A673 (cell line): ENCODE measurements around the gene ADK. TPM values are rescaled to one million over a fixed set of nuclear protein-coding genes. Genes with fewer than 3 reads are reported as not detected.

ENCODE experiments used
- BruUV-seq: library from RNA; stranded (reverse); fragments of 400-500 nt; replicated peaks from 2 replicates; lab custom pipeline; 2021; lab: Mats Ljungman, UMichigan
- CTCF ChIA-PET: fragments of 300-600 bp; sonication (Branson Sonifier 250); formaldehyde crosslinking; loops from one replicate; lab custom pipeline; 2022; ENCODE audit warnings: antibody characterized with exemption; lab: Charles Lee
- POLR2A ChIA-PET: fragments of 300-600 bp; sonication (Branson Sonifier 250); formaldehyde crosslinking; loops from one replicate; lab custom pipeline; 2022; ENCODE audit warnings: antibody characterized with exemption; ENCODE audit not compliant: low non-redundant PET; lab: Charles Lee
- DNase-seq: peaks from one replicate; pipeline ENCODE4 v3.0.0-alpha.2; 2015; ENCODE audit warnings: low spot score
- H3K27ac ChIP-seq: fragments of 200-600 bp; sonication (generic); 2 replicates; pipeline ENCODE4 v1.5.1; 2016; ENCODE audit warnings: mixed run types, low read depth, mild to moderate bottlenecking, mixed read lengths, antibody characterized with exemption, low read length; ENCODE audit not compliant: poor library complexity, severe bottlenecking
- H3K27me3 ChIP-seq: fragments of 200-600 bp; sonication (generic); replicated peaks from 2 replicates; pipeline ENCODE4 v1.6.1; 2017; ENCODE audit warnings: mixed run types, low read depth, mild to moderate bottlenecking, mixed read lengths, antibody characterized with exemption, low read length; ENCODE audit not compliant: insufficient read depth, poor library complexity
- H3K36me3 ChIP-seq: fragments of 200-600 bp; sonication (generic); 2 replicates; pipeline ENCODE4 v1.6.1; 2016; ENCODE audit warnings: mixed run types, mild to moderate bottlenecking, mixed read lengths, antibody characterized with exemption, low read length; ENCODE audit not compliant: insufficient read depth, poor library complexity, severe bottlenecking
- H3K4me1 ChIP-seq: fragments of 200-600 bp; sonication (generic); 2 replicates; pipeline ENCODE4 v1.6.1; 2017; ENCODE audit warnings: mixed run types, mild to moderate bottlenecking, mixed read lengths, antibody characterized with exemption, low read length; ENCODE audit not compliant: insufficient read depth, poor library complexity, severe bottlenecking
- H3K4me3 ChIP-seq: fragments of 200-600 bp; sonication (generic); 2 replicates; pipeline ENCODE4 v1.5.1; 2016; ENCODE audit warnings: low read depth, mixed run types, mild to moderate bottlenecking, mixed read lengths, low read length; ENCODE audit not compliant: poor library complexity, severe bottlenecking
- H3K9me3 ChIP-seq: fragments of 200-600 bp; sonication (generic); 2 replicates; pipeline ENCODE4 v1.6.1; 2016; ENCODE audit warnings: mixed run types, low read depth, mild to moderate bottlenecking, mixed read lengths, antibody characterized with exemption, low read length; ENCODE audit not compliant: poor library complexity, severe bottlenecking
- EZH2 ChIP-seq: fragments of 200-600 bp; sonication (generic); IDR thresholded peaks from 2 replicates; pipeline ENCODE4 v1.6.1; 2017; ENCODE audit warnings: borderline replicate concordance, low read depth, mild to moderate bottlenecking, mixed read lengths, antibody characterized with exemption, low read length; ENCODE audit not compliant: poor library complexity, severe bottlenecking
- intact Hi-C: fragments of 100-400 bp; cut with micrococcal nuclease; formaldehyde crosslinking; loops from one replicate; pipeline ENCODE4 v1.10.0; 2022; ENCODE audit not compliant: unreplicated experiment
- total RNA-seq: library from RNA; stranded (reverse); gene quantifications from 2 replicates; pipeline ENCODE4 v1.2.3, GENCODE V29; 2021
- TF ChIP-seq, protein P1 (sequence below): fragments of 300-800, 200-600 bp; sonication (generic); conservative IDR thresholded peaks from 2 replicates; pipeline ENCODE4 v1.5.1; 2017; ENCODE audit warnings: low read depth, mild to moderate bottlenecking, antibody characterized with exemption, low read length, moderate library complexity, mixed read lengths

Gene ADK
- total RNA-seq, 1 experiment from 2014 or later: 49.0 TPM

DNA sequence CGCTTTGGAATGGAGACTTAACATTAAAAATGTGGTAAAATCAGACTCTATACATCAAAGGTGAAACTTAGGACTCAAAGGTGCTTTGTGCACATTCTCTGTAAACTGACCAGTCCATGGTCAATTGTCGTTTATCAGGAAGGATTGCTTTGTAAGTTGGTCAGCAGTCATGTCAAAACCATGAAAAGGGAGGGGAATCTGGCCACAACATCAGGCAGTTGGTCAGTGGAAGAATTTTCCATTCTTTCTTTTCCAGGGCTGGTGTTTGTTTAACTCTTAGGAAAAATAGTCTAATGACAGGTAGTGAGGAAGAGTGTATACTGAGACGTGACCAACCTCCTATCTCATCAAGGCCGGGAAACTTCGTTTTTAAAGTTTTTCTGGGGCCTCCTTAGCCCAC lies 226.5 kb downstream of the ADK start:
- Histone ChIP-seq H3K27ac (no peak overlapping the region), H3K36me3 (no peaks in the 10 kb centered on the region), H3K4me1 (no peaks in the 10 kb centered on the region), H3K4me3 (no peak overlapping the region), H3K27me3 (no peaks in the 10 kb centered on the region), H3K9me3 (no peaks in the 10 kb centered on the region)
- POLR2A ChIA-PET: no interaction called here
- CTCF ChIA-PET: no interaction called here
- no TSS peak for BruUV-seq
- no peak for DNase-seq
- intact Hi-C loops: no loop called here
- TF ChIP-seq, protein P1, sequence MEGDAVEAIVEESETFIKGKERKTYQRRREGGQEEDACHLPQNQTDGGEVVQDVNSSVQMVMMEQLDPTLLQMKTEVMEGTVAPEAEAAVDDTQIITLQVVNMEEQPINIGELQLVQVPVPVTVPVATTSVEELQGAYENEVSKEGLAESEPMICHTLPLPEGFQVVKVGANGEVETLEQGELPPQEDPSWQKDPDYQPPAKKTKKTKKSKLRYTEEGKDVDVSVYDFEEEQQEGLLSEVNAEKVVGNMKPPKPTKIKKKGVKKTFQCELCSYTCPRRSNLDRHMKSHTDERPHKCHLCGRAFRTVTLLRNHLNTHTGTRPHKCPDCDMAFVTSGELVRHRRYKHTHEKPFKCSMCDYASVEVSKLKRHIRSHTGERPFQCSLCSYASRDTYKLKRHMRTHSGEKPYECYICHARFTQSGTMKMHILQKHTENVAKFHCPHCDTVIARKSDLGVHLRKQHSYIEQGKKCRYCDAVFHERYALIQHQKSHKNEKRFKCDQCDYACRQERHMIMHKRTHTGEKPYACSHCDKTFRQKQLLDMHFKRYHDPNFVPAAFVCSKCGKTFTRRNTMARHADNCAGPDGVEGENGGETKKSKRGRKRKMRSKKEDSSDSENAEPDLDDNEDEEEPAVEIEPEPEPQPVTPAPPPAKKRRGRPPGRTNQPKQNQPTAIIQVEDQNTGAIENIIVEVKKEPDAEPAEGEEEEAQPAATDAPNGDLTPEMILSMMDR: no peak
- TF ChIP-seq EZH2: no peak

DNA sequence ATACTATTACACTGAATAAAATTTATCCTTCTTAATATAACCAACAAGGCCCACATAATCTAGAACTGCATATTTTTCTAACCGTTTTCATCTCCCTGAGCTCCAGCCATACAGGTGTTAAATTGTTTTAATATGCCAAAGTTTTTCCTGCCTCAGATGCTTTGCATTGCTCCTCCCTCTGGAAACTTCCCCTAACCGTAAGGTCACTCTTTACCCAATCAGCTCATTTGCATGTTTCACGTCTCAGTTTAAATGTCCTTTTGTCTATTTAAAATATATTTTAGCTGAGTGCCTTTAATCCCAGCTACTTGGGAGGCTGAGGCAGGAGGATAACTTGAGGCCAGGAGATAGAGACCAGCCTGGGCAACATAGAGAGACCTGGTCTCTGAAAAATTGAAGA lies 228.5 kb downstream of the ADK start:
- Histone ChIP-seq H3K9me3 (no peaks in the 10 kb centered on the region), H3K27me3 (no peaks in the 10 kb centered on the region), H3K36me3 (no peaks in the 10 kb centered on the region), H3K4me3 (no peak overlapping the region), H3K27ac (no peak overlapping the region), H3K4me1 (peaks cover 6% of the 10 kb centered on the region)
- no peak for DNase-seq
- ChIA-PET POLR2A (no interaction called here), CTCF (no interaction called here)
- BruUV-seq: no TSS peak
- TF ChIP-seq EZH2: no peak
- TF ChIP-seq, protein P1: no peak
- intact Hi-C loops: no loop called here

DNA sequence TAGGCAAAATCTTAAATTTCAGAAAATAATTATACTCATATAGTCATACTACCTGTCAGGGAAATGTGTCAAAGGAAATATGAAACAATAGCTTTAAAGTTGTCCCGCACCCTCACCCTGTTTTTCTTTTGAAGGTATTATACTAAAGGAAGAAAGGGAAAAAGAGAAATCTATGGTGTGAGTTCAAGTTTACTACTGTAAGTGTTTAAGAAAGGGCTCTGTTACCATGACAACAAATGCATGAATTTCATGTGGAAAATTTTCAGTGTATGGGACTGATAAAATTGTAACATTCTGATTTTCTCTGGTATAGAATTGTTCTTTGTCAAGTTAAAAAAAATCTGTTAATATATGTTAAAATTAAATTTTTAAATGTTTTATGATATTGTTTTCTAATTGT lies 229.8 kb downstream of the ADK start:
- BruUV-seq: no TSS peak
- ChIA-PET POLR2A (no interaction called here), CTCF (no interaction called here)
- no peak overlapping the region for H3K4me3 ChIP-seq
- peaks cover 9% of the 10 kb centered on the region for H3K4me1 ChIP-seq
- intact Hi-C loops: no loop called here
- H3K27me3 ChIP-seq: no peaks in the 10 kb centered on the region
- H3K27ac ChIP-seq: no peak overlapping the region
- TF ChIP-seq, protein P1: no peak
- no peak for TF ChIP-seq EZH2
- no peaks in the 10 kb centered on the region for H3K36me3 ChIP-seq
- DNase-seq: no peak
- H3K9me3 ChIP-seq: no peaks in the 10 kb centered on the region
